Measurements from ENCODE around the gene PDCD1.

DNA sequence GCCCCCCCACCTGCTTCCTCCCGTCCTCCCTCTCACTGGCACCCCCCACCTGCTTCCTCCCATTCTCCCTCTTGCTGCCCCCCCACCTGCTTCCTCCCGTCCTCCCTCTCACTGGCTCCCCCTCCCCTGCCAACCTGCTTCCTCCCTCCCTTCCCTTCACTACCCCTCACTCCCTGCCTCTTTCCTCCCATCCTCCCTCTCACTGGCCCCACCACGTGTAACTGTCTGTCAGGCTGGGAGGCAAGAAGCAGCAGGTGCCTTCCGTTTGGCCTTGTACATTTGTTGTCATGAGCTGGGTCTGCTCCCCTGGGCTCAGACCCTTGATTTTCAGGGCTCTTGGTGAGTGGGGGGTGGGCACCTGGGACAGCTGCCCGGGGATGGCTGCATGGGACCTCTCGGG is 29.9 kb upstream of the PDCD1 start:
- TF ChIP-seq EZH2phosphoT487 (IDR thresholded peaks at IDR 0.05; ENCODE audit: borderline replicate concordance, low read length) (no peak), CTCF (conservative IDR thresholded peaks at IDR 0.05; ENCODE audit: low read depth, low read length) (no peak)

All from PC-3 (cell line).